HAP-1 (cell line): ENCODE data around the gene SLMAP.

Source experiments
- DNase-seq, 2 experiments: peaks; one replicate each; pipeline ENCODE4 v3.0.0-alpha.2; 2016 to 2020; ENCODE audit warnings: low spot score in 2 of 2
- H3K27me3 ChIP-seq: fragments of 250-450 bp; sonication (Bioruptor Pico); 2 replicates; pipeline ENCODE4 v1.5.1; 2020; ENCODE audit warnings: low read depth, mild to moderate bottlenecking, moderate library complexity
- H3K36me3 ChIP-seq: fragments of 250-450 bp; sonication (Bioruptor Pico); replicated peaks from 2 replicates; pipeline ENCODE4 v1.5.1; 2020; ENCODE audit warnings: mild to moderate bottlenecking
- H3K4me1 ChIP-seq: fragments of 250-450 bp; sonication (Bioruptor Pico); 2 replicates; pipeline ENCODE4 v1.5.1; 2020; ENCODE audit warnings: mild to moderate bottlenecking
- H3K4me3 ChIP-seq: fragments of 250-450 bp; sonication (Bioruptor Pico); 2 replicates; pipeline ENCODE4 v1.5.1; 2020; ENCODE audit warnings: mild to moderate bottlenecking, moderate library complexity
- H3K9me3 ChIP-seq: fragments of 250-450 bp; sonication (Bioruptor Pico); 2 replicates; pipeline ENCODE4 v1.5.1; 2020; ENCODE audit warnings: mild to moderate bottlenecking, moderate library complexity
- in situ Hi-C: fragments of 300-500 bp; cut with MboI; formaldehyde crosslinking; loops from 3 replicates; pipeline ENCODE4 v1.14.3; 2020; ENCODE audit warnings: low sequenced_read_pairs, inconsistent platforms, mixed read lengths

The SLMAP gene

GRCh38 chr3:57958642-57959422 is 202.7 kb downstream of the SLMAP start:
- Histone ChIP-seq H3K9me3 (no peaks in the 10 kb centered on the region), H3K27me3 (no peaks in the 10 kb centered on the region), H3K4me3 (no peak overlapping the region), H3K4me1 (no peaks in the 10 kb centered on the region), H3K36me3 (no peaks in the 10 kb centered on the region)
- no peak for DNase-seq
- in situ Hi-C loops, result no loop called here

DNA sequence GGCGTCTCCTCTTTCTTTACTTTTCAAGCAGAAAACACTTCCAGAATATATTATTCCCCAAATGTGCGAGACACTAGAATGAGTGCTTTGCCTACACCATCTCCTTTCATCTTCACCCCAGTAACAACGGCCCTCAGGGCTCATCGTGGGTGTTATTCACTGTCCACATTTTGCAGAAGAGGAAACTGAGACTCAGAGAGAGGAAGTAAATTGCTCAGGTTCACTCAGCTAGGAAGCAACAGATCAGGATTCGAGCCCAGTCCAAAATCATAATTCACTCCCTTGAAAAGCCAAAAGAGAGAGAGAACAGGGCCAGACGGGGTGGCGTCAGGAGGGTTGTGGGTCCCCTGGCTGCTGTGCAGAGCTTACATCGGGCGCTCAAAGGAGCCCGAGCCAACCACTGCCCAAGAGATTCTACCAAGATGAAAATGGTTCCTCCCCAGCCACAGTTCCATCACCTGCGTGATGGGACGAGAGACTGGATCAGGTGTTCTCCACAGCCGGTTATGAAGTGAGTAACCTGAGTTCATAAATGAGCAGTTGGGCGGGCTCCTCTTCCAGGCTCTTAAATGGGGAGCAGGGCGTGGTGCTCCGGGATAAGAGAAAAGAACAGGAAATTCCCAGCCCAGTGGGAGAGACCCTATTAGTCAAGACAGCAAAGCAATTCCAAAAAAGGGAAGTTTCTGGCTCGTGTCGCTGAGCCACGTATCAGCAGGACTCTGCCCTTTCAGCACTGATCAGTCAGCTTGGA is 203.5 kb downstream of the SLMAP start:
- no peak overlapping the region for H3K4me3 ChIP-seq
- in situ Hi-C loops, result no loop called here

DNA sequence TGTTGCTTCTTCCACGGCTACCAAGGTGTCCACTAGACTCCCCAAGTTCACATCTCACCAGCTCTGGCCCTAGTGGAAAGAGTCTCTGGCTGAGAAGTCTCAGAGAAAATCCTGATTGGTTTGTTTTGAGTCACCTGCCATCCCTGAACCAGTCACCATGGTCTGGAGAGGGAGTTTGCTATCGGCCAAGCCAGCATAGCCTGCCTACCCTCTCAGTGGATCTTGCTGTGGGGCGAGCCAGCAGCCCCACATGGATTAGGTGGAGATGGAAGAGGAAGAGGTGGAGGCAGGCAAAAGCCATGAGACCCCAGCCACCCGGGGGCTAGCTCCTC is 204.0 kb downstream of the SLMAP start:
- Histone ChIP-seq H3K4me1 (no peaks in the 10 kb centered on the region), H3K9me3 (no peaks in the 10 kb centered on the region), H3K4me3 (no peak overlapping the region), H3K27me3 (no peaks in the 10 kb centered on the region), H3K36me3 (no peaks in the 10 kb centered on the region)
- no peak for DNase-seq
- in situ Hi-C loops, result no loop called here

More for the DNA sequence above, 203.5 kb downstream of the SLMAP start:
- H3K4me1 ChIP-seq, result no peaks in the 10 kb centered on the region
- no peaks in the 10 kb centered on the region for H3K9me3 ChIP-seq
- H3K27me3 ChIP-seq, result no peaks in the 10 kb centered on the region
- no peak for DNase-seq
- H3K36me3 ChIP-seq, result no peaks in the 10 kb centered on the region

- in situ Hi-C loops, result no loop called here
- Histone ChIP-seq H3K36me3 (no peaks in the 10 kb centered on the region), H3K9me3 (no peaks in the 10 kb centered on the region), H3K4me3 (no peak overlapping the region), H3K27me3 (no peaks in the 10 kb centered on the region), H3K4me1 (no peaks in the 10 kb centered on the region)
- no peak for DNase-seq
These were observed 205.2 kb downstream of the SLMAP start for GRCh38 chr3:57961177-57961827.

DNA sequence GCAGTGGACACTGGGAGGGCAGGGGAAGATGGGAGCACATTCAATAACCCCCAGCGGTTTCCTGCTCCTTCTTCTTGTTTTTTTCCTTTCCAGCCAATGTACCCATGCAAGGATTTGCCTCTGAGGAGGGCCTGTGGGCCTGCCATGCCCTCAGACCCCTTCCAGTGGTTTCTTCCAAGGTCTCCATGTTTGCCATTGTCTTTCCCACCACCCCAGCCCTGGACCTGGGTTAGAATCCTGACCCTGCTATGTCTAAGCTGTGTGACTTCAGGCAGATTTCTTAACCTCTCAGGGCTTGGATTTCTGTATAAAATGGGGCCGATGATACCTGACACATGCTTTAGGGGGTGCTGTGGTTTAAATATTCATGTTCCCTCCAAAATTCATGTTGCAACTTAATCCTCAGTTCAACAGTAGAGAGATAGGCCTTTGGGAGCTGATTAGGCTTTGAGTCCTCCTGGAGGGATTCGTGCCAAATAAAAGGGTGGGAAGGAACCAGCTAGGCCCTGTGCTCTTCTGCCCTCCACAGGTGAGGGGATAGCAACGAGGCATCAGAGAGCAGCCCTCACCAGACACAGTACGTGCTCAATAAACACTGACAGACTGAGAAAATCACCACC is 205.8 kb downstream of the SLMAP start:
- Histone ChIP-seq H3K36me3 (no peaks in the 10 kb centered on the region), H3K4me3 (no peak overlapping the region), H3K27me3 (no peaks in the 10 kb centered on the region), H3K9me3 (no peaks in the 10 kb centered on the region), H3K4me1 (no peaks in the 10 kb centered on the region)
- in situ Hi-C loops, result no loop called here
- peak in 1 of 2 experiments; percentile 15 for DNase-seq

GRCh38 chr3:57962448-57962834 is 206.3 kb downstream of the SLMAP start:
- H3K36me3 ChIP-seq, result no peaks in the 10 kb centered on the region
- in situ Hi-C loops, result no loop called here

DNA sequence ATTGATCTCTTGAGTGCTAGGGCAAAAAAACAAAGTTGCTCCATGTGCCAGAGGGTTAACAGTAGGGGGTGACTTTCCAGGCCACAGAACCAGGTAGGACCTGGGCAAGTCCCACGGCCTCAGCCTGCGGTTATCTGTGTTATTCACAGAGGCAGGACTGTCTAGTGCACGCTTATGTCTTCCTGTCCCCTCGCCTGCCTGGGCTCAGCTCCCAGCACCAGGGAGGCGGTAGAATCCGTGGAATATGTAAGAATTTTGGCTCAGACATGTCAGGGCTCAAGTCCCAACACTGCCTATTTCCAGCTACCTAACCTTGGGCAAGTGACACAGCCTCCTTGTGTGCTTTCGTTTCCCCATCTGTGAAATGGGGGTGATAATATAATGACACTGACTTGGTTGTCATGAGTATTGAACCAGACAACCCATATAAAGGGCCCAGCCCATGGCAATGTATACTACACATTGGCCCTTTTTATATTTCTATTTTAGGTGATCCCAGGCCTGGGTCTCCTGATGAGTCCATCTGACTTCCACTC is 207.8 kb downstream of the SLMAP start:
- no peak overlapping the region for H3K4me3 ChIP-seq
- no peaks in the 10 kb centered on the region for H3K27me3 ChIP-seq
- in situ Hi-C loops, result no loop called here
- no peak for DNase-seq
- H3K4me1 ChIP-seq, result no peaks in the 10 kb centered on the region
- no peaks in the 10 kb centered on the region for H3K36me3 ChIP-seq
- no peaks in the 10 kb centered on the region for H3K9me3 ChIP-seq

More at GRCh38 chr3:57962448-57962834, 206.3 kb downstream of the SLMAP start:
- no peak for DNase-seq
- H3K4me3 ChIP-seq, result no peak overlapping the region
- H3K27me3 ChIP-seq, result no peaks in the 10 kb centered on the region
- H3K4me1 ChIP-seq, result no peaks in the 10 kb centered on the region
- no peaks in the 10 kb centered on the region for H3K9me3 ChIP-seq

- no peaks in the 10 kb centered on the region for H3K36me3 ChIP-seq
- H3K9me3 ChIP-seq, result no peaks in the 10 kb centered on the region
- in situ Hi-C loops, result no loop called here
- no peaks in the 10 kb centered on the region for H3K4me1 ChIP-seq
- no peak overlapping the region for H3K4me3 ChIP-seq
- no peak for DNase-seq
- H3K27me3 ChIP-seq, result no peaks in the 10 kb centered on the region
These were observed 210.7 kb downstream of the SLMAP start for GRCh38 chr3:57966829-57967228.

- Histone ChIP-seq H3K27me3 (no peaks in the 10 kb centered on the region), H3K9me3 (no peaks in the 10 kb centered on the region), H3K4me1 (no peaks in the 10 kb centered on the region), H3K36me3 (no peaks in the 10 kb centered on the region), H3K4me3 (no peak overlapping the region)
- no peak for DNase-seq
- in situ Hi-C loops, result no loop called here
These were observed 211.5 kb downstream of the SLMAP start for GRCh38 chr3:57967590-57967989.

- in situ Hi-C loops, result no loop called here
- no peaks in the 10 kb centered on the region for H3K4me1 ChIP-seq
- DNase-seq, result no peak
- no peak overlapping the region for H3K4me3 ChIP-seq
- H3K36me3 ChIP-seq, result no peaks in the 10 kb centered on the region
- H3K9me3 ChIP-seq, result no peaks in the 10 kb centered on the region
- no peaks in the 10 kb centered on the region for H3K27me3 ChIP-seq
These were observed 212.4 kb downstream of the SLMAP start for GRCh38 chr3:57968501-57968900.

DNA sequence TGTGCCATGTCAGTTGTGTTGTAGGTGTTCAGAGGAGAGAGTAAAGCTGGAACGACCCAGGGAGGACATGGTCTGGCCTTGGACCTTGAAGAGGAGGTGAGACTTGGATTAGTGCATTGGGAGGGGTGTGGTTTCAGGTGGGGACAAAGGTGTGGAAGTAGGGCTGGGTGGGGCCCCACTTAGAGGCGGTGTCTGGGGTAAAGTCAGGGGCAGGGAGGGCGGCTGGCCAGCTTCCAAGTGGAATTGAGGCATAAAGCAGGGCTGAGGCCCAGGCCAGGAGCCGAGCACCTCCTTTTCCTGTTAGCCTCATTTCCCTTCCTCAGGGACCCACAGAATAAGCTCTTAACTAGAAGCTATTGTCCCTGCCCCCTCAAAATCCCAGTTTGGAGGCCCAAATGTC is 215.9 kb downstream of the SLMAP start:
- no peak overlapping the region for H3K4me3 ChIP-seq
- H3K9me3 ChIP-seq, result no peaks in the 10 kb centered on the region
- H3K36me3 ChIP-seq, result no peaks in the 10 kb centered on the region
- no peak for DNase-seq
- H3K27me3 ChIP-seq, result no peaks in the 10 kb centered on the region
- H3K4me1 ChIP-seq, result no peaks in the 10 kb centered on the region
- in situ Hi-C loops, result no loop called here

DNA sequence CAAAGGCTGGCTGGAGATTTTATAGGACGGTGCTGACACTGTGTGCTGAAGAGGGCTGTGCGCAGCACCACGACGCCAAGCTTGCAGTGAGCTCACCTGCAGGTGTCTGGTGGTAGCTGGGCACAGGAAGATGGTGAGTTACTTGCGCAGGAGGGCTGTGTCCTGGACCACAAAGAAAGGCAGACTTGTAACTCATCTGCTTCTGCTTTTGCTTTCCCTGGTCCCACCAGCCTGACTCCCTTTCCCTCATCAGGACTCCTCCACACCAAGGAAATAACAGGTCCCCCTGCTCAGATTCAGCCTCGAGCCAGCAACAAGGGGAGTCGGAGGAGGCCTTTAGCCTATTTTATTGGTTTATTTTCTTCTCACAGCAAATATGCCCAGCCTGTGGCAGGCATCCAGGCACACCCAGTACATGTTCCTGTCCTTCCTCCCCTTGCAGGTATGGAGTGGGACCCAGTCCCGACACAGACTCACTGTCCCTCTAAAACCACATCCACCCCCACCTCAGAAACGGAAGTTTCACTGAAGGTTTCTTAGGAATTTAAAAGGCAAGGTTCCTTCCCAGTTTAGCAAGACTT is 216.5 kb downstream of the SLMAP start:
- no peaks in the 10 kb centered on the region for H3K27me3 ChIP-seq
- no peaks in the 10 kb centered on the region for H3K36me3 ChIP-seq
- no peaks in the 10 kb centered on the region for H3K4me1 ChIP-seq
- no peak overlapping the region for H3K4me3 ChIP-seq
- no peak for DNase-seq
- in situ Hi-C loops, result no loop called here
- H3K9me3 ChIP-seq, result no peaks in the 10 kb centered on the region

GRCh38 chr3:57973715-57974477 is 217.8 kb downstream of the SLMAP start:
- in situ Hi-C loops, result no loop called here
- Histone ChIP-seq H3K4me3 (no peak overlapping the region), H3K36me3 (no peaks in the 10 kb centered on the region), H3K27me3 (no peaks in the 10 kb centered on the region), H3K4me1 (no peaks in the 10 kb centered on the region), H3K9me3 (no peaks in the 10 kb centered on the region)
- DNase-seq, result no peak
